Natural killer cell (primary cell): ENCODE measurements around the gene PPM1M. TPM values are rescaled to one million over a fixed set of nuclear protein-coding genes. Genes with fewer than 3 reads are reported as not detected.
"Not testable (repeated sequence)": the region's sequence is repeated elsewhere in the genome, so short reads cannot be mapped to it uniquely, and the experiment has no call there.

Experiments used
- ATAC-seq, 3 donors: fragments of 150-1000 bp in 2 of 3; fragments of 200-7000 bp in 1 of 3; cut with Tn5 transposase; 1 replicate in 1 of 3; 2 replicates in 2 of 3; pipeline ENCODE4 v1.10.0; 2021; ENCODE audit warnings: mild to moderate bottlenecking in 2 of 3, moderate library complexity in 2 of 3
- DNase-seq, 2 donors: peaks; one replicate each; pipeline versions ENCODE4 v3.0.0 to v3.0.0-alpha.2; 2013 to 2021; ENCODE audit warnings: mixed read lengths in 1 of 2
- H3K27ac ChIP-seq: one replicate; pipeline ENCODE4 v1.5.1; 2013; ENCODE audit warnings: mild to moderate bottlenecking, low read length
- H3K27me3 ChIP-seq: one replicate; pipeline ENCODE4 v1.6.1; 2013; ENCODE audit warnings: low read length; ENCODE audit not compliant: control insufficient read depth, insufficient read depth
- H3K36me3 ChIP-seq: one replicate; pipeline ENCODE4 v1.6.1; 2013; ENCODE audit warnings: low read length; ENCODE audit not compliant: control insufficient read depth, insufficient read depth
- H3K4me1 ChIP-seq: one replicate; pipeline ENCODE4 v1.6.1; 2013; ENCODE audit warnings: low read length; ENCODE audit not compliant: control insufficient read depth, insufficient read depth
- H3K4me3 ChIP-seq: one replicate; pipeline ENCODE4 v1.5.1; 2013; ENCODE audit warnings: low read length
- H3K9me3 ChIP-seq: one replicate; pipeline ENCODE4 v1.6.1; 2013; ENCODE audit warnings: low read length; ENCODE audit not compliant: control insufficient read depth, insufficient read depth
- H3K27ac Mint-ChIP-seq, 2 donors: one replicate each; pipeline ENCODE4 v1.8.0; 2022; ENCODE audit warnings: mild to moderate bottlenecking in 2 of 2, mixed read lengths in 2 of 2, moderate library complexity in 1 of 2
- H3K27me3 Mint-ChIP-seq, 2 donors: one replicate each; pipeline ENCODE4 v1.8.0; 2022; ENCODE audit warnings: low read depth in 2 of 2, mixed read lengths in 2 of 2
- H3K36me3 Mint-ChIP-seq: one replicate; pipeline ENCODE4 v1.8.0; 2022; ENCODE audit warnings: mixed read lengths
- H3K4me1 Mint-ChIP-seq, 2 donors: one replicate each; pipeline ENCODE4 v1.8.0; 2022; ENCODE audit warnings: mixed read lengths in 2 of 2
- H3K4me3 Mint-ChIP-seq: one replicate; pipeline ENCODE4 v1.8.0; 2022; ENCODE audit warnings: mild to moderate bottlenecking, moderate library complexity, mixed read lengths
- H3K9me3 Mint-ChIP-seq, 2 donors: one replicate each; pipeline ENCODE4 v1.8.0; 2022; ENCODE audit warnings: mixed read lengths in 2 of 2
- WGBS: methylation state at CpG from one replicate; pipeline ENCODE4 v1.1.7; 2013; ENCODE audit warnings: missing lambda C conversion rate; ENCODE audit not compliant: insufficient coverage; 5-methylcytosine and 5-hydroxymethylcytosine counted together
- intact Hi-C: fragments of 100-400 bp; cut with micrococcal nuclease; formaldehyde crosslinking; loops from one replicate; pipeline ENCODE4 v1.14.2; 2022
- total RNA-seq, 4 donors: library from RNA; stranded (reverse); fragments of 120-200 nt in 1 of 4; gene quantifications; one replicate each; pipeline versions ENCODE4 v1.2.3 to v1.2.4, GENCODE V29; 2013 to 2022
- TF ChIP-seq, protein P1 (sequence below): fragments of 200-600 bp; IDR thresholded peaks from one replicate; pipeline ENCODE4 v1.8.0; 2022; ENCODE audit warnings: antibody characterized with exemption

The PPM1M gene
- total RNA-seq, 3 donors from 2014 or later (not counting 1 experiment from before 2014, with no cell fraction given), result 66.0 to 83.7 (median 77.8) TPM

DNA sequence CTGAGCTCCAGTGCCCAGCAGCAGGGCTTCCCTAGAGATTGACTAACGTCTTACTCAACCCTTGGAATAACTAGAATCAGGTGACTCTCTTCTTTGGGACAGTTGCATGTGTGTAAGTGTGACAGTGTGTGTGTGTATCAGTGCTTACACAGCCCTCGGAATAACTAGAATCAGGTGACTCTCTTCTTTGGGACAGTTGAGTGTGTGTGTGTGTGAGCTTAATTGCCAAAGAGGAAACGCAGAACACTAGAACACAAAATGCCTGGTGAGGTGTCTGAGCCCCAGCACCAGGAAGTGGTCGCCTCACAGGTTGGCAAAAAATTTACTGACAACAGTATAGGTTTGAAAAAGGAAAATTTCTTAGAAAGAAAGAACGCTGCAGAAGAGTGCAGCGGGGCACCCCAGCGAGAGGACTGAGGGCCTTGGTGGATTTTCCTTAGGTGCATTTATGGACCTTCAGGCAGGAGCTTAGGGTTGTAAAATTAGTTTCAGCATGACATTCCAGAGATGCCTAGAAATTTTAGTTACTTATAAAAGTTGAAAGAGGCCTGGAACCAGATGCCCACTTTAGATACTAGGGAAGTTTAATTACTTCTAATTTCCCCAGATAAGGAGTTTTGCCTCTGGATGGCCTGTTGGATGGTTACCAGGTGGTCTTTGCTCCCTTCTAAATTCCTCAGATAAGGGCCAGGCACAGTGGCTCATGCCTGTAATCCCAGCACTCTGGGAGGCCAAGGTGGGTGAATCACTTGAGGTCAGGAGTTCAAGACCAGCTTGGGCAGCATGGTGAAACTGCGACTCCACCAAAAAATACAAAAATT is 36.6 kb downstream of the PPM1M start:
- Histone ChIP-seq H3K4me3 (no peak overlapping the region), H3K4me1 (peaks cover 52% of the 10 kb centered on the region), H3K36me3 (no peaks in the 10 kb centered on the region), H3K27me3 (no peaks in the 10 kb centered on the region), H3K9me3 (no peaks in the 10 kb centered on the region), H3K27ac (peak overlapping the region; percentile 74)
- H3K27me3 Mint-ChIP-seq, result peaks cover 0 to 3% of the 10 kb centered on the region in 2 donors
- H3K36me3 Mint-ChIP-seq, result no peaks in the 10 kb centered on the region
- ATAC-seq, result peak in 2 of 3 donors; percentile 20 to 23
- TF ChIP-seq, protein P1, sequence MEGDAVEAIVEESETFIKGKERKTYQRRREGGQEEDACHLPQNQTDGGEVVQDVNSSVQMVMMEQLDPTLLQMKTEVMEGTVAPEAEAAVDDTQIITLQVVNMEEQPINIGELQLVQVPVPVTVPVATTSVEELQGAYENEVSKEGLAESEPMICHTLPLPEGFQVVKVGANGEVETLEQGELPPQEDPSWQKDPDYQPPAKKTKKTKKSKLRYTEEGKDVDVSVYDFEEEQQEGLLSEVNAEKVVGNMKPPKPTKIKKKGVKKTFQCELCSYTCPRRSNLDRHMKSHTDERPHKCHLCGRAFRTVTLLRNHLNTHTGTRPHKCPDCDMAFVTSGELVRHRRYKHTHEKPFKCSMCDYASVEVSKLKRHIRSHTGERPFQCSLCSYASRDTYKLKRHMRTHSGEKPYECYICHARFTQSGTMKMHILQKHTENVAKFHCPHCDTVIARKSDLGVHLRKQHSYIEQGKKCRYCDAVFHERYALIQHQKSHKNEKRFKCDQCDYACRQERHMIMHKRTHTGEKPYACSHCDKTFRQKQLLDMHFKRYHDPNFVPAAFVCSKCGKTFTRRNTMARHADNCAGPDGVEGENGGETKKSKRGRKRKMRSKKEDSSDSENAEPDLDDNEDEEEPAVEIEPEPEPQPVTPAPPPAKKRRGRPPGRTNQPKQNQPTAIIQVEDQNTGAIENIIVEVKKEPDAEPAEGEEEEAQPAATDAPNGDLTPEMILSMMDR, result no peak
- H3K4me1 Mint-ChIP-seq, result peaks cover 35 to 48% of the 10 kb centered on the region in 2 donors
- H3K9me3 Mint-ChIP-seq, result no peaks in the 10 kb centered on the region
- intact Hi-C loops, result no loop called here
- peak overlapping the region; percentile 90 to 95 for H3K27ac Mint-ChIP-seq
- peak; percentile 37 to 75 for DNase-seq
- 9% methylated on average over 8 of the region's 8 CpGs for WGBS
- H3K4me3 Mint-ChIP-seq, result peak overlapping the region; percentile 63

DNA sequence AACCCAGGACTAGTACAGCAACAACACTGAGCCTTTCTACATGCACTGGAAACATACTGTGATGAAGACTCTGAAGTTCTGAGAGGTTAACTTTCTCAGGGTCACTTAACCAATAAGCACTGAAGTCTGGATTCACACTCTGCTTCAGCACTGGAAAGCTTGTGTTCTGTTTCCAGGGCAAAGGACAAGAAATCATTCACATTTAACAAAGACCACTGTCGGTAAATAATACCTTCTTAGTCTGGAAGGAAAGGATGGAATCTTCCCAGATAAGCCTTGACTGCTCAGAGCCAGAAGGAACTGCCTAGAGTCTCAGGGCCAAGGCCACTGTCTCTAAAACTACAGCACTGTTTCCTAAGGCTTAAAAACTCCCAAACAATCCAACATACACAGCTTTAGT is 37.7 kb downstream of the PPM1M start:
- Histone ChIP-seq H3K27ac (peak overlapping the region; percentile 74), H3K4me1 (peaks cover 50% of the 10 kb centered on the region), H3K27me3 (no peaks in the 10 kb centered on the region), H3K9me3 (no peaks in the 10 kb centered on the region), H3K4me3 (no peak overlapping the region), H3K36me3 (no peaks in the 10 kb centered on the region)
- intact Hi-C loops, result no loop called here
- no peak for ATAC-seq
- Mint-ChIP-seq H3K27me3 (no peaks in the 10 kb centered on the region), H3K4me1 (peaks cover 36 to 48% of the 10 kb centered on the region in 2 donors), H3K36me3 (no peaks in the 10 kb centered on the region), H3K9me3 (no peaks in the 10 kb centered on the region), H3K27ac (peak overlapping the region; percentile 90 to 95), H3K4me3 (no peak overlapping the region)
- no peak for DNase-seq
- WGBS, result 75% methylated on average over 1 of the region's 1 CpG
- TF ChIP-seq, protein P1, result no peak

DNA sequence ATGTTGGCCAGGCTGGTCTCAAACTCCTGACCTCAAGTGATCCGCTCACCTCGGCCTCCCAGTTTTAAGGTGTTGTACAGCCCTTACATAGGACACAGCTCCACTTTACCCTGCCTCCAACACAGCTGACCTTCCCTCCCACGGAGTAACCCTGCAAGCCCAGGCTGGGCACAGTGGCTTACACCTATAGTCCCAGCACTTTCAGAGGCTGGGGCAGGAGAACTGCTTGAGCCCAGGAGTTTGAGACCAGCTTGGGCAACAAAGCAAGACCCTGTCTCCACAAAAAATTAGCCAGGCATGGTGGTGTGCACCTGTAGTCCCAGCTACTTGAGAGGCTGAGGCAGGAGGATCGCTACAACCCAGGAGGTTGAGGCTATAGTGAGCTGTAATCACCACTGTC is 38.5 kb downstream of the PPM1M start:
- WGBS, result 94% methylated on average over 4 of the region's 4 CpGs
- H3K4me1 ChIP-seq, result peaks cover 56% of the 10 kb centered on the region
- Mint-ChIP-seq H3K4me1 (peaks cover 44 to 49% of the 10 kb centered on the region in 2 donors), H3K27ac (peak overlapping the region; percentile 90 to 95)
- H3K36me3 Mint-ChIP-seq, intact Hi-C loops, H3K4me3 Mint-ChIP-seq, H3K27me3 ChIP-seq, H3K27me3 Mint-ChIP-seq, DNase-seq, H3K9me3 Mint-ChIP-seq, ATAC-seq, H3K36me3 ChIP-seq, H3K4me3 ChIP-seq, H3K9me3 ChIP-seq: not testable (repeated sequence)
- peak overlapping the region; percentile 1 for H3K27ac ChIP-seq

DNA sequence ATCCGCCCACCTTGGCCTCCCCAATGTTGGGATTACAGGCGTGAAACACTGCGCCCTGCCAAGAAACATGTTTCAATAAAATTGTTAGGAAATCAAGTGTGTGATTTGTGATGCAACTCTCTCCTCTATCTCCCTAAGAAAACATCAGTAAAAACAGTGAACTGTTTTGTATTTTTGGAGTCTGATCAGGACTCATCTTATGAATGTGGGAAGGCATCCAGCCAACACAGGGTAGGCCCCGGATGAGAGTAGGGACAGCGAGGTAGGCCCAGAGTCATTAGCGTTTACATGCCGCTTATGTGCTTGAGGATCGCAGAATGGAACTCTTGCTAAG is 41.2 kb downstream of the PPM1M start:
- Histone ChIP-seq H3K4me3 (peak overlapping the region; percentile 91), H3K27me3 (no peaks in the 10 kb centered on the region), H3K27ac (peak overlapping the region; percentile 98), H3K4me1 (peaks cover 63% of the 10 kb centered on the region), H3K36me3 (peaks cover 12% of the 10 kb centered on the region), H3K9me3 (no peaks in the 10 kb centered on the region)
- WGBS, result 87% methylated on average over 5 of the region's 8 CpGs
- intact Hi-C loops, result loop anchor here (1.0 kb wide), 2 partner anchors 7 to 47 kb away; partner anchors contain the start of gene TWF2
- Mint-ChIP-seq H3K4me1 (peaks cover 43 to 48% of the 10 kb centered on the region in 2 donors), H3K27ac (peak overlapping the region; percentile 100), H3K36me3 (no peaks in the 10 kb centered on the region), H3K27me3 (no peaks in the 10 kb centered on the region), H3K9me3 (no peaks in the 10 kb centered on the region), H3K4me3 (peak overlapping the region; percentile 99)
- DNase-seq, result no peak
- TF ChIP-seq, protein P1, result no peak
- no peak for ATAC-seq
